GM13976 (cell line): ENCODE measurements around the gene NFKBIE.
A peak's percentile ranks its signal among the peaks of the same experiment; 100 is the strongest.
"Not testable (repeated sequence)": the region's sequence is repeated elsewhere in the genome, so short reads cannot be mapped to it uniquely, and the experiment has no call there.

Source experiments
- DNase-seq: peaks from one replicate; pipeline ENCODE4 v3.0.0; 2012; ENCODE audit warnings: low spot score
- CTCF ChIP-seq: IDR thresholded peaks from 2 replicates; pipeline ENCODE4 v1.5.1; 2012; ENCODE audit warnings: borderline replicate concordance, mild to moderate bottlenecking; ENCODE audit not compliant: insufficient read depth; ENCODE audit errors: extremely low read depth, missing control alignments, control extremely low read depth
- in situ Hi-C: fragments of 300-500 bp; cut with MboI; formaldehyde crosslinking; loops from one replicate; pipeline ENCODE4 v1.12.0; 2022; ENCODE audit warnings: low sequenced_read_pairs, mixed read lengths, inconsistent platforms; ENCODE audit not compliant: unreplicated experiment

The NFKBIE gene

GRCh38 chr6:44265007-44265721 lies at the start of gene NFKBIE:
Gene NFKBIE (minus strand): TSS chr6:44265551. CDS start chr6:44265346, 205 bp downstream.
- TF ChIP-seq CTCF, result peak; percentile 68
- in situ Hi-C loops, result no loop called here
- DNase-seq, result peak; percentile 95

- DNase-seq, in situ Hi-C loops: not testable (repeated sequence)
Measured at GRCh38 chr6:44314657-44315056, 49.3 kb upstream of the NFKBIE start.

- TF ChIP-seq CTCF, result peak; percentile 98
- in situ Hi-C loops, result no loop called here
- DNase-seq, result peak; percentile 93
Measured at GRCh38 chr6:44312901-44313788, 47.8 kb upstream of the NFKBIE start, which contains the start of gene AARS2. Gene AARS2 (minus strand): TSS chr6:44313347. CDS start chr6:44313323, 24 bp downstream.

DNA sequence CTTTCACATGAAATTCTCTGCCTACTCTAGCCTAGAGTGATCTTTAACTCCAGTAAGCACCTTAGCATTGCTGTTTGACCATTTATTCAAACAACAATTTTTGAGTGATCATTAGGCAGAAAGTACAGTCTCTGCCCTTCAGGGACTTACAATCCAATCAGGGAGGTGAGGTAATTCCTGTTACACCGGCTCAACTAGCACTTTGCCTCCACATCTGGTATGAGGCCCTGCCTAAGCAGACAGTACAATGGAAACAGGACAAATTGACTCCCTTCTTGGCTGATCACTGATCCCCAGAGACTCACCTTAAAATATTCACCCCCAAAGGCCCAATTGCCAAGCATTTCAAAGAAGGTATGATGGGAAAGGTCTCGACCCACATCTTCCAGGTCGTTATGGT lies 46.4 kb upstream of the NFKBIE start:
- no peak for DNase-seq
- in situ Hi-C loops, result no loop called here
- no peak for TF ChIP-seq CTCF

DNA sequence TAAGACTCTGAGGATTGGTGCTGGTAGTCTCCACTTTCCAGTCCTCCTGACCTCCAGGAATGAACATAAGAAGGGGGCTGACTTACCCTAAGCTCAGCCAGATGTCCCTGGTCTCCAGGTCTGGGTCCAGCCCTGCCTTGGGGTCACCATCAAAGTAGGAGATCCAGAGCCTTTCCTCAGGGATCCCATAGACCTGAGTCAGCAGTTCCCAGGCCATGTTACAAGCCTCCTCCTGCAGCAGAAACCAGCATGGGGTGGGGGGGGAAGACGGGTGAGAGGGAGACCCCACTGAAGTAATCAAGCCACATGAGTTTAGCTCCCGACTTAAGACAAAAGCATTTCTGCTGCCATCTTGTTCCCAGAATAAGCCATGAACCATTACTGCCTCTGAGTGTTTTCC lies 46.0 kb upstream of the NFKBIE start:
- no peak for DNase-seq
- in situ Hi-C loops, result no loop called here
- no peak for TF ChIP-seq CTCF

- no peak for TF ChIP-seq CTCF
- in situ Hi-C loops, result no loop called here
- no peak for DNase-seq
Measured at GRCh38 chr6:44310241-44310640, 44.9 kb upstream of the NFKBIE start.

DNA sequence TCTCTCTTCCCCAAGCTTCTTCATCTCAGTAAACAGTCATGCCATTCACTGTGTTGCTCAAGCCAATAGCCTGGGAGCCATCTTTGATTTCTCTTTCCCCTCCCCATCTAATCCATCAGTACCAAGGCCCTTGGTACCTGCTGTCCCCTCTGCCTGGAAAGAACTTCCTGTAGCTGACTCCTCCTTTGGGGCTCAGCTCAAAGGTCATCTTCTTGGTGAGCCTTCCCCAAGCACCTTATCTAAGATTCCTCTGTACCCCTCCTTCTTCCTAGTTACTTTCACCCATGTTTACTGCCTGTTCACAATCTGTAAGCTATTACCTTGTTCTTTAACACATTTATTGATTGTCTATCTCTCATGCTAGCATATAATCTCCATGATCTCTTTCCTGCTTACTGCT lies 44.3 kb upstream of the NFKBIE start:
- DNase-seq, result no peak
- no peak for TF ChIP-seq CTCF
- in situ Hi-C loops, result no loop called here
